H54 (cell line): ENCODE data around the gene ITGA2B.
A peak's percentile ranks its signal among the peaks of the same experiment; 100 is the strongest.
"Not testable (repeated sequence)": the region's sequence is repeated elsewhere in the genome, so short reads cannot be mapped to it uniquely, and the experiment has no call there.

Experiments used
- DNase-seq: peaks from one replicate; pipeline ENCODE4 v3.0.0; 2011; ENCODE audit warnings: low spot score, mixed read lengths; ENCODE audit not compliant: insufficient read length
- FAIRE-seq: peaks from 3 replicates; lab custom pipeline; 2011; peaks lifted over from hg19 to GRCh38; lab: Jason Lieb, UNC
- POLR2A ChIP-seq: IDR thresholded peaks from 2 replicates; pipeline ENCODE4 v1.6.1; 2011; ENCODE audit warnings: low read depth, mild to moderate bottlenecking, low read length

ITGA2B gene

DNA sequence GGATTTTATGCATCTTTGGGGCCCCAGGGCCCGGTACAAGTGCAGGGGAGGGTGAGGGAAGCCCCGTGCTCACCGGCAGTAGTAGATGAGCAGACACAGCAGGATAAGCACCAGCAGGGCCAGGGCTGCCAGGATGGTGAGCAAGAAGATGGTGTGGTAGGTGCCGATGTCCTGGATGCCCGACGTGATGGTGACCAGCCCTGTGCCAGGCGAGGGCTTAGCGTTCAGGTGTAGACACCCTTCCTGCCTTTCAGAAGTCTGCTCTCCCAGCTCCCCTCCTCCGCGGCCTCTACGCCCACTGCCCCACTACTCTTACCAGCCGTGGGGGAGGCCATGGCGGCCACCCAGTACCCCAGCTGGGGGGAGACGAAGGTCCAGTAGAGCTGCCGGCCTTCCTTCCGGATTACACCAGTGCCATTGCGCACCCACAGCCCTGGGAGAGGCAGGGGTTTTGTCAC, 33.8 kb downstream of the ITGA2B start:
- FAIRE-seq, result no peak
- no peak for TF ChIP-seq POLR2A
- DNase-seq, result no peak

- FAIRE-seq (no peak), DNase-seq (no peak)
Observed at GRCh38 chr17:44354582-44355561, 34.6 kb downstream of the ITGA2B start.

DNA sequence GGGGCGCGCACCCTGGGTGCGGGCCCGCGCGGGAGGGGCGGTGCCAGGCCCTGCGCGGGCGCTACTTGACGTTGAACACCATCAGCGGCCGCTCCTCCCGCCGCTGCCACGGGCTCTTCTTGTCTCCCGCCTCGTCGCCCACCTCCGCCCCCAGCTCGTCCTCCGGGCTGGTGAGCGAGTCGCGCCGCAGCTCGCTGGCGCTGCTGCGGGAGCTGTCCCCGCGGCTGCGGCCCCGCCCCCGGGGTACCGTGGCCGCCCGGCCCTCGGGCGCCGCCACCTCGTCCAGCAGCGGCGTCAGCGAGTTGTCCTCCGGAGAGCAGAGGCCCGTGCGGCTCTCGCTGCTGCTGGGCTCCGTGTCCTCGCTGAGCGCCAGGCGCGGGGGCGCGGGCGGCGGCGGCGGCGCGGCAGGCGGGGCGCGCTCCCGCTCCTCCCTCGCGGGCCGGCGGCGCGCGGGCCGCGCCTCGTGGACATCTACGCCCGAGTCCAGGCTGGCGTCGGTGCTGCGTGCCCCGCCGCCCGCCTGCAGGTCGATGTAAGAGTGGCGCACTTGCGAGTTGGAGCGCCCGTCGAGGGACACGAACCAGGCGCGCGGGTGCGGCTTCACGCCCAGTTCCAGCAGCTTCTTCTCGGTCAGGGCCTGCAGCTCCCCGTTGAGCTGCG, 35.6 kb downstream of the ITGA2B start:
- no peak for FAIRE-seq
- no peak for TF ChIP-seq POLR2A
- DNase-seq, result no peak

More at GRCh38 chr17:44354582-44355561, 34.6 kb downstream of the ITGA2B start:
- no peak for TF ChIP-seq POLR2A

DNA sequence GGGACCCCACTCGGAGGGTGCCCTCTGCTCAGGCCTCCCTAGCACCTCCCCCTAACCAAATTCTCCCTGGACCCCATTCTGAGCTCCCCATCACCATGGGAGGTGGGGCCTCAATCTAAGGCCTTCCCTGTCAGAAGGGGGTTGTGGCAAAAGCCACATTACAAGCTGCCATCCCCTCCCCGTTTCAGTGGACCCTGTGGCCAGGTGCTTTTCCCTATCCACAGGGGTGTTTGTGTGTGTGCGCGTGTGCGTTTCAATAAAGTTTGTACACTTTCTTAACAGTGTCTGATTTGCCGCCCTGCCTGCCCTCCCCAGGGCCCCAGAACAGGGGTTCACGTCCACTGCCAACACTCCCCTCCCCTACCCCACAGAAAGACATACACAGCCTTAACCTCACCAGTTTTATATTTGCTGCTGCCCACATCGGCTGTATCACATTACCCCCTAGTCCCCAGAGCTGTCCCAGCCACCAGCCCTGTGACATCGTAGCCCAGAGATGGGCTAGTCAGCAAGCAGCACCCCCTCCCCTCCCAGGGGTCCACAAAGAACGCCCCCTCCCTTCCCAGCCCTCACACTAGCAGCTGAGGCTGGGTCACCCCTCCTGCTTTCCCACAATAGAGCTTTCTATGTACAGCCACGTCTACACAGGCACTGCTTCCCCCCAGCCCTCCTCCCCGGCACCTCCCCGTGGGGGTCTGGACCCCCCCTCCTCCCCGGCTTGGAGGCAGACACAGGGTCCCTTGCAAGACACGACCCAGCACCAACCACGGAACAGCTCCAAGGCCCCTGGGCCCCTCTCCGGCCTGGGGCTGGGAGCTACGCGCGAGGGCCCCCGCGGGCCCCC, 36.4 kb downstream of the ITGA2B start:
- FAIRE-seq (no peak), DNase-seq (no peak)
- TF ChIP-seq POLR2A, result no peak

DNA sequence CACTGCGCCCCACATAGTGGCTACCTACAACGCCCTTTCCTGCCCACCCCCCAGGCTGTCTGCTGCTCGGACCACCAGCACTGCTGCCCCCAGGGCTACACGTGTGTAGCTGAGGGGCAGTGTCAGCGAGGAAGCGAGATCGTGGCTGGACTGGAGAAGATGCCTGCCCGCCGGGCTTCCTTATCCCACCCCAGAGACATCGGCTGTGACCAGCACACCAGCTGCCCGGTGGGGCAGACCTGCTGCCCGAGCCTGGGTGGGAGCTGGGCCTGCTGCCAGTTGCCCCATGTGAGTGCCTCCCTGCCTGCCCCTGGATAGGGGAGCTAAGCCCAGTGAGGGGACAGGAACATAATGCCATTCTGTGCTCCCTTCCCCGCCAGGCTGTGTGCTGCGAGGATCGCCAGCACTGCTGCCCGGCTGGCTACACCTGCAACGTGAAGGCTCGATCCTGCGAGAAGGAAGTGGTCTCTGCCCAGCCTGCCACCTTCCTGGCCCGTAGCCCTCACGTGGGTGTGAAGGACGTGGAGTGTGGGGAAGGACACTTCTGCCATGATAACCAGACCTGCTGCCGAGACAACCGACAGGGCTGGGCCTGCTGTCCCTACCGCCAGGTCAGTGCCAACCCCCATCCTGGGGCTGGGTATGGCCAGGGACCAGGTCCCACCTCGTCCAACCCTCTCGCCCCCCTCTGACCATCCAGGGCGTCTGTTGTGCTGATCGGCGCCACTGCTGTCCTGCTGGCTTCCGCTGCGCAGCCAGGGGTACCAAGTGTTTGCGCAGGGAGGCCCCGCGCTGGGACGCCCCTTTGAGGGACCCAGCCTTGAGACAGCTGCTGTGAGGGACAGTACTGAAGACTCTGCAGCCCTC, 37.3 kb downstream of the ITGA2B start:
- FAIRE-seq (no peak), DNase-seq (no peak)
- TF ChIP-seq POLR2A, result no peak

- FAIRE-seq, result no peak
- TF ChIP-seq POLR2A, result no peak
- no peak for DNase-seq
Observed at GRCh38 chr17:44351464-44351863, 38.0 kb downstream of the ITGA2B start.

GRCh38 chr17:44350733-44351226, 38.7 kb downstream of the ITGA2B start:
- DNase-seq, result peak; percentile 84
- no peak for TF ChIP-seq POLR2A
- no peak for FAIRE-seq

DNA sequence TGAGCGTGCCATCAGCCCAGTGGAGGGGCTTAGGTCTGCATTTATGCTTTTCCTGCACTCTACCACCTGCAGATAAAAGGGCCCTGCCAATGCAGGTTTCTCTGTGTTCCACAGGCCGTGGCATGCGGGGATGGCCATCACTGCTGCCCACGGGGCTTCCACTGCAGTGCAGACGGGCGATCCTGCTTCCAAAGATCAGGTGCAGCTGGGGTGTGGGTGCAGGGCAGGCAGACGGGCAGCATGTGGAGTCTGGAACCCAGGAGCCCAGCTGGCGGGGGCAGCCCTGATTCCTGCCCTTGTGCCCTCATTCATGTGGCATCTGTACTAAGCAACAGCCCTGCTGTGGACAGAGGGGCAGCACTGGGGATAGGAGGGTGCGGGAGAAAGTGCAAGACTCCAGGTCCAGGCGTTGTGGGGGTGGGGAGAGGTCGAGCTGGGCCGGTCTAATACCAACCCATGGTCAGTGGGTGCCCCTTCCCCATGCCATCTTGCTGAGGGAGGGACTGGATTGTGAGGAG, 39.8 kb downstream of the ITGA2B start:
- no peak for FAIRE-seq
- no peak for DNase-seq
- TF ChIP-seq POLR2A, result no peak

DNA sequence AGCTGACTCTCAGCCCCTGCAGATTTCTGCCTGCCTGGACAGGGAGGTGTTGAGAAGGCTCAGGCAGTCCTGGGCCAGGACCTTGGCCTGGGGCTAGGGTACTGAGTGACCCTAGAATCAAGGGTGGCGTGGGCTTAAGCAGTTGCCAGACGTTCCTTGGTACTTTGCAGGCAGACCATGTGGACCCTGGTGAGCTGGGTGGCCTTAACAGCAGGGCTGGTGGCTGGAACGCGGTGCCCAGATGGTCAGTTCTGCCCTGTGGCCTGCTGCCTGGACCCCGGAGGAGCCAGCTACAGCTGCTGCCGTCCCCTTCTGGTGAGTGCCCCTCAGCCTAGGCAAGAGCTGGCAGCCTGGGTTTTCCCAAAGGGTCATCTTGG, 40.5 kb downstream of the ITGA2B start:
- TF ChIP-seq POLR2A, result no peak
- FAIRE-seq, result no peak
- DNase-seq, result no peak

GRCh38 chr17:44348234-44348987, 41.0 kb downstream of the ITGA2B start:
- peak; percentile 65 for DNase-seq
- TF ChIP-seq POLR2A, result no peak
- no peak for FAIRE-seq

DNA sequence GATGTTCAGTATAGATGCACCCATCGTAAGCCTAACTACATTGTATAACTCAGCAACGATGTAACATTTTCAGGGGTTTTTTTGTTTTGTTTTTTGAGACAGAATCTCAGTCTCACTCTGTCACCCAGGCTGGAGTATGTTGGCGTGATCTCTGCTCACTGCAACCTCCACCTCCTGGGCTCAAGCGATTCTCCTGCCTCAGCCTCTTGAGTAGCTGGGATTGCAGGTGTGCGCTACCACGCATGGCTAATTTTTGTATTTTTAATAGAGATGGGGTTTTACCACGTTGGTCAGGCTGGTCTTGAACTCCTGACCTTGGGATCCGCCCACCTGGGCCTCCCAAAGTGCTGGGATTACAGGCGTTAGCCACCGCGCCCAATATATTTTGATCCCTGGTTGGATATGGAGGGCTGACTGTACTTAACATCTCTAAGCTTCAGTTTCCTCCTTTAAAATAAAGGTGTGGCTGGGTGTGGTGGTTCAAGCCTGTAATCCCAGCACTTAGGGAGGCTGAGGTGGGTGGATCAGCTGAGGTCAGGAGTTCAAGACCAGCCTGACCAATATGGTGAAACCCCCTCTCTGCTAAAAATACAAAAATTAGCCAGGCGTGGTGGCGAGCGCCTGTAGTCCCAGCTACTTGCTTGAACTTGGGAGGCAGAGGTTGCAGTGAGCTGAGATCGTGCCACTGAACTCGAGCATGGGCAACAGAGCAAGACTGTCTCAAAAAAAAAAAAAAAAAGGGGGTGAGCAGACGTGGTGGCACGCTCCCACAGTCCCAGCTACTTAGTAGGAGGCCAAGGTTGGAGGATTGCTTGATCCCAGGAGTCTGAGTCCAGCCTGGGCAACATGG, 42.0 kb downstream of the ITGA2B start:
- not testable (repeated sequence) for FAIRE-seq, DNase-seq
